ENCODE results near the gene ADARB2.

DNA sequence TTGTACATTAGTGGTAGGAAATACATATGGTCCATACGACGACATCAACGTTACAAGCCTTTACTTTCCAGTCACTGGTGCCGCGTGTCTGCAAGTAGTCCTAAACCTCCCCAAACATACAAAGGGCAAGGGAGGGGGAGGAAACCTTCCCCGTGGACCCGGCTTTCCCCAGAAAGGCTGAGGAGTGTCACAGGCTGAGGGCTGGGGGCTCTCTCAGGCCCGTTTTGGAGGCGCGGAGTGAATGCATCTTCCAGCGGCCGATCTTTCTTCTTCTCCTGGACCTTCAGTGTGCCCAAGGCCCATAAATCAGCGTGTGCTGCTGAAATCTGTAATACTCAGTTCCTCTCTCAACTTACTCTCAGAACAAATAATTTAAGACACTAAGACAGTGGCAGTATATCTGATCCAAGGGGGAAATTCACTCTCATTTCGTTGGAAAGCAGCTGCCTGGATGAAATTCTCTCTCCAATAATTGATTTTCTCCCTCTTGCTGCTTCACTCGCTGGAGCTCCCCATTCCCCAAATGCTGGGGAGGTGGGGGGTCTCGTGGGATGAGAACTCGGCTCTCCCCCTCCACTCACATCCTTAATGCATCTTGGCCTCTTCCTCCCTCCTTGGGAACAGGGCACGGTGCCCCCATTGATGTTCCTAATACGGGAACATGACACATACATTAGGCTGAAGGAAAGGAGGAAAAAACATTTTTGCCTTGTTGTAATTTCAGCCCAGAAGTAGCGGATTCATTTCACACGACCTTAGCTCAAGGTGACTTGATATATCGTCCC lies 126.1 kb downstream of the ADARB2 start:
- TF ChIP-seq, protein P1, sequence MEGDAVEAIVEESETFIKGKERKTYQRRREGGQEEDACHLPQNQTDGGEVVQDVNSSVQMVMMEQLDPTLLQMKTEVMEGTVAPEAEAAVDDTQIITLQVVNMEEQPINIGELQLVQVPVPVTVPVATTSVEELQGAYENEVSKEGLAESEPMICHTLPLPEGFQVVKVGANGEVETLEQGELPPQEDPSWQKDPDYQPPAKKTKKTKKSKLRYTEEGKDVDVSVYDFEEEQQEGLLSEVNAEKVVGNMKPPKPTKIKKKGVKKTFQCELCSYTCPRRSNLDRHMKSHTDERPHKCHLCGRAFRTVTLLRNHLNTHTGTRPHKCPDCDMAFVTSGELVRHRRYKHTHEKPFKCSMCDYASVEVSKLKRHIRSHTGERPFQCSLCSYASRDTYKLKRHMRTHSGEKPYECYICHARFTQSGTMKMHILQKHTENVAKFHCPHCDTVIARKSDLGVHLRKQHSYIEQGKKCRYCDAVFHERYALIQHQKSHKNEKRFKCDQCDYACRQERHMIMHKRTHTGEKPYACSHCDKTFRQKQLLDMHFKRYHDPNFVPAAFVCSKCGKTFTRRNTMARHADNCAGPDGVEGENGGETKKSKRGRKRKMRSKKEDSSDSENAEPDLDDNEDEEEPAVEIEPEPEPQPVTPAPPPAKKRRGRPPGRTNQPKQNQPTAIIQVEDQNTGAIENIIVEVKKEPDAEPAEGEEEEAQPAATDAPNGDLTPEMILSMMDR (IDR thresholded peaks at IDR 0.05; ENCODE audit: low read depth, low read length, missing input control), result no peak
- TF ChIP-seq REST (IDR thresholded peaks at IDR 0.05), result no peak
- TF ChIP-seq EGR1 (IDR thresholded peaks at IDR 0.05; ENCODE audit: low read depth in 2 of 2), result no peak
- TF ChIP-seq JUND (IDR thresholded peaks at IDR 0.05), result no peak
- no peak for TF ChIP-seq TAF1 (conservative IDR thresholded peaks at IDR 0.05)
- no peak for TF ChIP-seq GABPA (IDR thresholded peaks at IDR 0.05 in 1 of 2, conservative IDR thresholded peaks at IDR 0.05 in 1 of 2)
- no peak for TF ChIP-seq ATF3 (IDR thresholded peaks at IDR 0.05)
